SHP77 treated with DMSO at 0.1 percent for 48 hours (cell line): Measurements from ENCODE around the gene SLC17A7.

ENCODE experiments used
- DNase-seq: peaks from one replicate; lab custom pipeline; 2025; lab: John Stamatoyannopoulos, UW

The SLC17A7 gene

GRCh38 chr19:49427855-49428546 lies 13.3 kb downstream of the SLC17A7 start:
- DNase-seq = no peak

GRCh38 chr19:49427339-49427738 lies 14.0 kb downstream of the SLC17A7 start:
- DNase-seq = no peak

GRCh38 chr19:49425922-49426592 lies 15.3 kb downstream of the SLC17A7 start:
- DNase-seq = no peak

- DNase-seq = no peak
Measured at GRCh38 chr19:49425178-49425577, 16.1 kb downstream of the SLC17A7 start, which contains the start of gene GFY. Gene GFY (plus strand): TSS chr19:49425388. CDS start chr19:49426431, 1,043 bp downstream.

- no peak for DNase-seq
Measured at GRCh38 chr19:49423985-49424303, 17.4 kb downstream of the SLC17A7 start.

GRCh38 chr19:49423071-49423984 lies 18.0 kb downstream of the SLC17A7 start, which contains the start of gene PTH2:
Gene PTH2 (minus strand): TSS chr19:49423441. CDS start chr19:49423339, 102 bp downstream.
- no peak for DNase-seq

GRCh38 chr19:49422407-49423070 lies 18.8 kb downstream of the SLC17A7 start:
- no peak for DNase-seq

GRCh38 chr19:49421878-49422202 lies 19.5 kb downstream of the SLC17A7 start:
- DNase-seq = no peak

- no peak for DNase-seq
Measured at GRCh38 chr19:49421039-49421877, 20.1 kb downstream of the SLC17A7 start.

GRCh38 chr19:49420227-49420626 lies 21.1 kb downstream of the SLC17A7 start:
- no peak for DNase-seq

GRCh38 chr19:49419173-49419572 lies 22.2 kb downstream of the SLC17A7 start:
- DNase-seq = no peak

GRCh38 chr19:49418511-49418910 lies 22.8 kb downstream of the SLC17A7 start:
- DNase-seq = no peak

- no peak for DNase-seq
Measured at GRCh38 chr19:49417088-49417487, 24.2 kb downstream of the SLC17A7 start.

- no peak for DNase-seq
Measured at GRCh38 chr19:49415810-49416200, 25.5 kb downstream of the SLC17A7 start.

- no peak for DNase-seq
Measured at GRCh38 chr19:49415102-49415809, 26.1 kb downstream of the SLC17A7 start.

- DNase-seq = no peak
Measured at GRCh38 chr19:49414256-49414655, 27.1 kb downstream of the SLC17A7 start.

- DNase-seq = peak; percentile 18
Measured at GRCh38 chr19:49413348-49413747, 28.0 kb downstream of the SLC17A7 start.

- DNase-seq = no peak
Measured at GRCh38 chr19:49411681-49412326, 29.5 kb downstream of the SLC17A7 start.

GRCh38 chr19:49409441-49410029 lies 31.8 kb downstream of the SLC17A7 start:
- no peak for DNase-seq
